K562 (cell line): ENCODE results near the gene TIMM50. TPM values are rescaled to one million over a fixed set of nuclear protein-coding genes. Genes with fewer than 3 reads are reported as not detected.

Experiments used
- CHD1 ChIP-seq: fragments of 200-600 bp; sonication (generic); IDR thresholded peaks from one replicate; pipeline ENCODE4 v1.6.1; 2012; ENCODE audit warnings: mild to moderate bottlenecking, moderate library complexity, low read length, inconsistent platforms
- CREM ChIP-seq: IDR thresholded peaks from 2 replicates; pipeline ENCODE4 v1.6.1; 2014; ENCODE audit warnings: antibody characterized with exemption, low read depth
- CTBP1 ChIP-seq: fragments of 450-650 bp; IDR thresholded peaks from 2 replicates; pipeline ENCODE4 v1.6.1; 2016; ENCODE audit warnings: borderline replicate concordance
- ETS2 ChIP-seq: IDR thresholded peaks from 2 replicates; pipeline ENCODE4 v1.6.1; 2016; ENCODE audit warnings: borderline replicate concordance, missing genetic modification characterization, mild to moderate bottlenecking, moderate library complexity, missing compliant biosample characterization; ENCODE audit not compliant: poor library complexity, severe bottlenecking
- FOXA3 ChIP-seq, 2 experiments: fragments of 450-650 bp in 1 of 2; sonication (generic) in 1 of 2; formaldehyde crosslinking; IDR thresholded peaks in 1 of 2; conservative IDR thresholded peaks in 1 of 2; 2 replicates each; pipeline versions ENCODE4 v1.4.0 to v1.8.0; 2020 to 2022; ENCODE audit warnings: mild to moderate bottlenecking in 2 of 2, missing genetic modification reagents in 1 of 2
- HDAC2 ChIP-seq: fragments of 450-650 bp; IDR thresholded peaks from 2 replicates; pipeline ENCODE4 v1.6.1; 2016; ENCODE audit warnings: mild to moderate bottlenecking
- PHB ChIP-seq: fragments of 250-450 bp; sonication (Bioruptor Pico); IDR thresholded peaks from 2 replicates; pipeline ENCODE4 v1.5.0; 2021
- PHF8 ChIP-seq: fragments of 200-600 bp; sonication (generic); IDR thresholded peaks from 2 replicates; pipeline ENCODE4 v1.6.1; 2012; ENCODE audit warnings: mixed run types, mild to moderate bottlenecking, inconsistent platforms, low read length, moderate library complexity, borderline replicate concordance
- SMAD2 ChIP-seq: fragments of 150-350 bp; IDR thresholded peaks from 2 replicates; pipeline ENCODE4 v1.6.1; 2014; ENCODE audit warnings: low read depth, mild to moderate bottlenecking, low read length
- ZBED1 ChIP-seq: IDR thresholded peaks from 2 replicates; pipeline ENCODE4 v1.6.1; 2014
- polyA plus RNA-seq, 8 experiments: library from polyadenylated mRNA; depleted of rRNA in 4 of 8; stranded (reverse) in 5 of 8; unstranded in 3 of 8; fragments of >200 nt; fragmentation: Nextera tagmentation in 2 of 8; fragmentation: Illumina TruSeq in 1 of 8; extraction: Ambion mirVana in 2 of 8; extraction: Trizol in 1 of 8; gene quantifications; 2 replicates each; pipeline versions ENCODE4 v1.2.1 to v1.2.3, GENCODE V29; 2011 to 2014; ENCODE audit warnings: inconsistent platforms in 1 of 8, missing spikeins in 1 of 8
- total RNA-seq, 7 experiments: library from RNA; depleted of rRNA in 6 of 7; stranded (reverse); fragments of >200 nt in 6 of 7; fragmentation: Illumina TruSeq in 2 of 7; extraction: Trizol in 2 of 7; gene quantifications; 2 replicates each; pipeline versions ENCODE4 v1.2.1 to v1.2.3, GENCODE V29; 2011 to 2021; ENCODE audit warnings: low replicate concordance in 1 of 7
- TF ChIP-seq, protein P1 (sequence below): sonication (generic); formaldehyde crosslinking; IDR thresholded peaks from 2 replicates; pipeline ENCODE4 v1.8.0; 2022; ENCODE audit warnings: missing genetic modification reagents, mild to moderate bottlenecking, borderline replicate concordance
- TF ChIP-seq, protein P2 (sequence below): sonication (generic); formaldehyde crosslinking; IDR thresholded peaks from 2 replicates; pipeline ENCODE4 v1.8.1; 2023; ENCODE audit warnings: mild to moderate bottlenecking, missing genetic modification reagents, moderate library complexity
- TF ChIP-seq, protein P3 (sequence below): fragments of 150-350 bp; IDR thresholded peaks from 2 replicates; pipeline ENCODE4 v1.6.1; 2014; ENCODE audit warnings: low read depth, mild to moderate bottlenecking, low read length, borderline replicate concordance
- TF ChIP-seq, protein P4 (sequence below), 2 experiments: fragments of 450-650 bp; IDR thresholded peaks; 2 replicates each; pipeline ENCODE4 v1.6.1; 2018; ENCODE audit warnings: mild to moderate bottlenecking in 2 of 2, low read depth in 1 of 2; ENCODE audit not compliant: partially characterized antibody in 2 of 2

Gene TIMM50
- total and polyA plus RNA-seq, 9 of the 15 experiments (the other 6 are each of a cell fraction or from before 2014, with no cell fraction given): 28.3 to 221 (median 170) TPM

DNA sequence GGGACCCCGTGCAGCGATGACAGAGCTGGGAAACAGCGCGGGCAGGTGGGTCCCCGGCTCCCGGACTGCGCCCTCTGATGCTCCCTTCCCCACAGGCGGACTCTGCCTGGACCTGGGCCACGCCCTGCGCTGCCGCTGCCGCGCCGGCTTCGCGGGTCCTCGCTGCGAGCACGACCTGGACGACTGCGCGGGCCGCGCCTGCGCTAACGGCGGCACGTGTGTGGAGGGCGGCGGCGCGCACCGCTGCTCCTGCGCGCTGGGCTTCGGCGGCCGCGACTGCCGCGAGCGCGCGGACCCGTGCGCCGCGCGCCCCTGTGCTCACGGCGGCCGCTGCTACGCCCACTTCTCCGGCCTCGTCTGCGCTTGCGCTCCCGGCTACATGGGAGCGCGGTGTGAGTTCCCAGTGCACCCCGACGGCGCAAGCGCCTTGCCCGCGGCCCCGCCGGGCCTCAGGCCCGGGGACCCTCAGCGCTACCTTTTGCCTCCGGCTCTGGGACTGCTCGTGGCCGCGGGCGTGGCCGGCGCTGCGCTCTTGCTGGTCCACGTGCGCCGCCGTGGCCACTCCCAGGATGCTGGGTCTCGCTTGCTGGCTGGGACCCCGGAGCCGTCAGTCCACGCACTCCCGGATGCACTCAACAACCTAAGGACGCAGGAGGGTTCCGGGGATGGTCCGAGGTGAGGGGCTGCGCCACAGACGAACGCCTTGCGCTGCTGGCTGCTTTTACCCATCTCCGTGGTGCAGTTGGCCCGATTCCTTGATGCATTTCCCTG lies 26.5 kb downstream of the TIMM50 start (continued):
- TF ChIP-seq, protein P1, sequence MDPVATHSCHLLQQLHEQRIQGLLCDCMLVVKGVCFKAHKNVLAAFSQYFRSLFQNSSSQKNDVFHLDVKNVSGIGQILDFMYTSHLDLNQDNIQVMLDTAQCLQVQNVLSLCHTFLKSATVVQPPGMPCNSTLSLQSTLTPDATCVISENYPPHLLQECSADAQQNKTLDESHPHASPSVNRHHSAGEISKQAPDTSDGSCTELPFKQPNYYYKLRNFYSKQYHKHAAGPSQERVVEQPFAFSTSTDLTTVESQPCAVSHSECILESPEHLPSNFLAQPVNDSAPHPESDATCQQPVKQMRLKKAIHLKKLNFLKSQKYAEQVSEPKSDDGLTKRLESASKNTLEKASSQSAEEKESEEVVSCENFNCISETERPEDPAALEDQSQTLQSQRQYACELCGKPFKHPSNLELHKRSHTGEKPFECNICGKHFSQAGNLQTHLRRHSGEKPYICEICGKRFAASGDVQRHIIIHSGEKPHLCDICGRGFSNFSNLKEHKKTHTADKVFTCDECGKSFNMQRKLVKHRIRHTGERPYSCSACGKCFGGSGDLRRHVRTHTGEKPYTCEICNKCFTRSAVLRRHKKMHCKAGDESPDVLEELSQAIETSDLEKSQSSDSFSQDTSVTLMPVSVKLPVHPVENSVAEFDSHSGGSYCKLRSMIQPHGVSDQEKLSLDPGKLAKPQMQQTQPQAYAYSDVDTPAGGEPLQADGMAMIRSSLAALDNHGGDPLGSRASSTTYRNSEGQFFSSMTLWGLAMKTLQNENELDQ (CRISPR knock-in tag): no peak
- TF ChIP-seq, protein P2, sequence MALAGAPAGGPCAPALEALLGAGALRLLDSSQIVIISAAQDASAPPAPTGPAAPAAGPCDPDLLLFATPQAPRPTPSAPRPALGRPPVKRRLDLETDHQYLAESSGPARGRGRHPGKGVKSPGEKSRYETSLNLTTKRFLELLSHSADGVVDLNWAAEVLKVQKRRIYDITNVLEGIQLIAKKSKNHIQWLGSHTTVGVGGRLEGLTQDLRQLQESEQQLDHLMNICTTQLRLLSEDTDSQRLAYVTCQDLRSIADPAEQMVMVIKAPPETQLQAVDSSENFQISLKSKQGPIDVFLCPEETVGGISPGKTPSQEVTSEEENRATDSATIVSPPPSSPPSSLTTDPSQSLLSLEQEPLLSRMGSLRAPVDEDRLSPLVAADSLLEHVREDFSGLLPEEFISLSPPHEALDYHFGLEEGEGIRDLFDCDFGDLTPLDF: no peak; the same call in 1 of the 2 replicates
- TF ChIP-seq CTBP1 (peak; percentile 100), SMAD2 (no peak), PHB (no peak), CHD1 (peak; percentile 50), FOXA3 (CRISPR knock-in tag; conservative IDR thresholded peaks at IDR 0.05 in 1 of 2, IDR thresholded peaks at IDR 0.05 in 1 of 2) (peak in 1 of 2 experiments; percentile 64; a peak in 1 of 4 replicates), PHF8 (peak; percentile 72; the same call in 1 of the 2 replicates), HDAC2 (peak; percentile 70; the same call in 1 of the 2 replicates), ZBED1 (no peak), ETS2 (tag) (no peak), CREM (0 out of 2 replicates have a peak, but pooled peaks have one; percentile 28)
- TF ChIP-seq, protein P3, sequence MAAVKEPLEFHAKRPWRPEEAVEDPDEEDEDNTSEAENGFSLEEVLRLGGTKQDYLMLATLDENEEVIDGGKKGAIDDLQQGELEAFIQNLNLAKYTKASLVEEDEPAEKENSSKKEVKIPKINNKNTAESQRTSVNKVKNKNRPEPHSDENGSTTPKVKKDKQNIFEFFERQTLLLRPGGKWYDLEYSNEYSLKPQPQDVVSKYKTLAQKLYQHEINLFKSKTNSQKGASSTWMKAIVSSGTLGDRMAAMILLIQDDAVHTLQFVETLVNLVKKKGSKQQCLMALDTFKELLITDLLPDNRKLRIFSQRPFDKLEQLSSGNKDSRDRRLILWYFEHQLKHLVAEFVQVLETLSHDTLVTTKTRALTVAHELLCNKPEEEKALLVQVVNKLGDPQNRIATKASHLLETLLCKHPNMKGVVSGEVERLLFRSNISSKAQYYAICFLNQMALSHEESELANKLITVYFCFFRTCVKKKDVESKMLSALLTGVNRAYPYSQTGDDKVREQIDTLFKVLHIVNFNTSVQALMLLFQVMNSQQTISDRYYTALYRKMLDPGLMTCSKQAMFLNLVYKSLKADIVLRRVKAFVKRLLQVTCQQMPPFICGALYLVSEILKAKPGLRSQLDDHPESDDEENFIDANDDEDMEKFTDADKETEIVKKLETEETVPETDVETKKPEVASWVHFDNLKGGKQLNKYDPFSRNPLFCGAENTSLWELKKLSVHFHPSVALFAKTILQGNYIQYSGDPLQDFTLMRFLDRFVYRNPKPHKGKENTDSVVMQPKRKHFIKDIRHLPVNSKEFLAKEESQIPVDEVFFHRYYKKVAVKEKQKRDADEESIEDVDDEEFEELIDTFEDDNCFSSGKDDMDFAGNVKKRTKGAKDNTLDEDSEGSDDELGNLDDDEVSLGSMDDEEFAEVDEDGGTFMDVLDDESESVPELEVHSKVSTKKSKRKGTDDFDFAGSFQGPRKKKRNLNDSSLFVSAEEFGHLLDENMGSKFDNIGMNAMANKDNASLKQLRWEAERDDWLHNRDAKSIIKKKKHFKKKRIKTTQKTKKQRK: no peak
- TF ChIP-seq, protein P4, sequence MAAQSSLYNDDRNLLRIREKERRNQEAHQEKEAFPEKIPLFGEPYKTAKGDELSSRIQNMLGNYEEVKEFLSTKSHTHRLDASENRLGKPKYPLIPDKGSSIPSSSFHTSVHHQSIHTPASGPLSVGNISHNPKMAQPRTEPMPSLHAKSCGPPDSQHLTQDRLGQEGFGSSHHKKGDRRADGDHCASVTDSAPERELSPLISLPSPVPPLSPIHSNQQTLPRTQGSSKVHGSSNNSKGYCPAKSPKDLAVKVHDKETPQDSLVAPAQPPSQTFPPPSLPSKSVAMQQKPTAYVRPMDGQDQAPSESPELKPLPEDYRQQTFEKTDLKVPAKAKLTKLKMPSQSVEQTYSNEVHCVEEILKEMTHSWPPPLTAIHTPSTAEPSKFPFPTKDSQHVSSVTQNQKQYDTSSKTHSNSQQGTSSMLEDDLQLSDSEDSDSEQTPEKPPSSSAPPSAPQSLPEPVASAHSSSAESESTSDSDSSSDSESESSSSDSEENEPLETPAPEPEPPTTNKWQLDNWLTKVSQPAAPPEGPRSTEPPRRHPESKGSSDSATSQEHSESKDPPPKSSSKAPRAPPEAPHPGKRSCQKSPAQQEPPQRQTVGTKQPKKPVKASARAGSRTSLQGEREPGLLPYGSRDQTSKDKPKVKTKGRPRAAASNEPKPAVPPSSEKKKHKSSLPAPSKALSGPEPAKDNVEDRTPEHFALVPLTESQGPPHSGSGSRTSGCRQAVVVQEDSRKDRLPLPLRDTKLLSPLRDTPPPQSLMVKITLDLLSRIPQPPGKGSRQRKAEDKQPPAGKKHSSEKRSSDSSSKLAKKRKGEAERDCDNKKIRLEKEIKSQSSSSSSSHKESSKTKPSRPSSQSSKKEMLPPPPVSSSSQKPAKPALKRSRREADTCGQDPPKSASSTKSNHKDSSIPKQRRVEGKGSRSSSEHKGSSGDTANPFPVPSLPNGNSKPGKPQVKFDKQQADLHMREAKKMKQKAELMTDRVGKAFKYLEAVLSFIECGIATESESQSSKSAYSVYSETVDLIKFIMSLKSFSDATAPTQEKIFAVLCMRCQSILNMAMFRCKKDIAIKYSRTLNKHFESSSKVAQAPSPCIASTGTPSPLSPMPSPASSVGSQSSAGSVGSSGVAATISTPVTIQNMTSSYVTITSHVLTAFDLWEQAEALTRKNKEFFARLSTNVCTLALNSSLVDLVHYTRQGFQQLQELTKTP (IDR thresholded peaks at IDR 0.05; ENCODE audit: low read depth in 1 of 2, partially characterized antibody in 2 of 2): no peak
